ENCODE data around the gene DLD. TPM values are rescaled to one million over a fixed set of nuclear protein-coding genes. Genes with fewer than 3 reads are reported as not detected.
A peak's percentile ranks its signal among the peaks of the same experiment; 100 is the strongest.
"Not testable (repeated sequence)": the region's sequence is repeated elsewhere in the genome, so short reads cannot be mapped to it uniquely, and the experiment has no call there.

The DLD gene
- 342 TPM for total RNA-seq
- long read RNA-seq, transcript DLD-201 (14 exons, 3,755 nt) = major isoform, 799 of 855 reads
- long read RNA-seq, partial matches to known transcripts = 31 of 855 reads
- long read RNA-seq, other reads (novel, unspliced or antisense) = 25 of 855 reads

GRCh38 chr7:107890962-107891635 lies at the start of gene DLD:
DLD (plus strand) TSS chr7:107891183; CDS start chr7:107891251, 68 bp downstream.
- TF ChIP-seq CTCF (IDR thresholded peaks at IDR 0.05; ENCODE audit: borderline replicate concordance) = peak; percentile 10
- Histone ChIP-seq H3K27me3 (ENCODE audit: low read depth) (peaks cover 3% of the 10 kb centered on the region), H3K9me3 (replicated peaks) (no peaks in the 10 kb centered on the region), H3K4me1 (peaks cover 58% of the 10 kb centered on the region), H3K27ac (replicated peaks) (peak within 1 kb of the TSS; percentile 98), H3K4me3 (peak within 1 kb of the TSS; percentile 82), H3K36me3 (peaks cover 27% of the 10 kb centered on the region)
- intact Hi-C loops (cut with micrococcal nuclease) = no loop called here
- DNase-seq = peak; percentile 94

- Histone ChIP-seq H3K27ac (replicated peaks) (no peak overlapping the region), H3K4me3 (no peak overlapping the region), H3K4me1 (peaks cover 8% of the 10 kb centered on the region), H3K27me3 (ENCODE audit: low read depth) (peaks cover 3% of the 10 kb centered on the region), H3K9me3 (replicated peaks) (no peaks in the 10 kb centered on the region), H3K36me3 (no peaks in the 10 kb centered on the region)
- no peak for TF ChIP-seq CTCF (IDR thresholded peaks at IDR 0.05; ENCODE audit: borderline replicate concordance)
- no peak for DNase-seq
- intact Hi-C loops (cut with micrococcal nuclease) = no loop called here
These were observed 48.8 kb upstream of the DLD start for GRCh38 chr7:107842213-107842612.

GRCh38 chr7:107843184-107843583 lies 47.8 kb upstream of the DLD start:
- H3K36me3 ChIP-seq = no peaks in the 10 kb centered on the region
- H3K4me3 ChIP-seq = no peak overlapping the region
- H3K9me3 ChIP-seq (replicated peaks) = no peaks in the 10 kb centered on the region
- H3K27me3 ChIP-seq (ENCODE audit: low read depth) = no peaks in the 10 kb centered on the region
- TF ChIP-seq CTCF (IDR thresholded peaks at IDR 0.05; ENCODE audit: borderline replicate concordance) = no peak
- H3K27ac ChIP-seq (replicated peaks) = no peak overlapping the region
- H3K4me1 ChIP-seq = peaks cover 8% of the 10 kb centered on the region
- intact Hi-C loops (cut with micrococcal nuclease) = no loop called here
- no peak for DNase-seq

GRCh38 chr7:107846324-107846723 lies 44.7 kb upstream of the DLD start:
- intact Hi-C loops (cut with micrococcal nuclease) = no loop called here
- Histone ChIP-seq H3K4me1 (peaks cover 8% of the 10 kb centered on the region), H3K4me3 (no peak overlapping the region), H3K36me3 (no peaks in the 10 kb centered on the region), H3K27me3 (ENCODE audit: low read depth) (no peaks in the 10 kb centered on the region), H3K9me3 (replicated peaks) (no peaks in the 10 kb centered on the region), H3K27ac (replicated peaks) (no peak overlapping the region)
- no peak for TF ChIP-seq CTCF (IDR thresholded peaks at IDR 0.05; ENCODE audit: borderline replicate concordance)
- DNase-seq = no peak

GRCh38 chr7:107847168-107847835 lies 43.7 kb upstream of the DLD start:
- no peak overlapping the region for H3K27ac ChIP-seq (replicated peaks)
- no peaks in the 10 kb centered on the region for H3K27me3 ChIP-seq (ENCODE audit: low read depth)
- TF ChIP-seq CTCF (IDR thresholded peaks at IDR 0.05; ENCODE audit: borderline replicate concordance) = no peak

GRCh38 chr7:107847836-107848175 lies 43.2 kb upstream of the DLD start:
- H3K4me1 ChIP-seq; H3K4me3 ChIP-seq; H3K27me3 ChIP-seq (ENCODE audit: low read depth); intact Hi-C loops (cut with micrococcal nuclease); H3K36me3 ChIP-seq; DNase-seq; H3K9me3 ChIP-seq (replicated peaks); H3K27ac ChIP-seq (replicated peaks): not testable (repeated sequence)

More at GRCh38 chr7:107847168-107847835, 43.7 kb upstream of the DLD start:
- no peak for DNase-seq
- no peaks in the 10 kb centered on the region for H3K9me3 ChIP-seq (replicated peaks)
- intact Hi-C loops (cut with micrococcal nuclease) = no loop called here
- no peaks in the 10 kb centered on the region for H3K36me3 ChIP-seq
- H3K4me3 ChIP-seq = no peak overlapping the region
- H3K4me1 ChIP-seq = peaks cover 8% of the 10 kb centered on the region

GRCh38 chr7:107848211-107848610 lies 42.8 kb upstream of the DLD start:
- H3K4me1 ChIP-seq; H3K27ac ChIP-seq (replicated peaks); H3K27me3 ChIP-seq (ENCODE audit: low read depth); H3K4me3 ChIP-seq; intact Hi-C loops (cut with micrococcal nuclease); H3K9me3 ChIP-seq (replicated peaks); H3K36me3 ChIP-seq; DNase-seq: not testable (repeated sequence)
